IMR-90 (cell line): ENCODE data around the gene MRPS10. TPM values are rescaled to one million over a fixed set of nuclear protein-coding genes. Genes with fewer than 3 reads are reported as not detected.

Experiments used
- ATAC-seq: fragments of 200-7000 bp; cut with Tn5 transposase; 2 replicates; pipeline ENCODE4 v1.9.1; 2020; ENCODE audit warnings: low read depth, mild to moderate bottlenecking, moderate library complexity
- BruUV-seq: library from RNA; stranded (reverse); fragments of 400-500 nt; replicated peaks from 2 replicates; lab custom pipeline; 2021; lab: Mats Ljungman, UMichigan
- CTCF ChIA-PET: fragments of 300-600 bp; formaldehyde crosslinking; extraction: SDS; loops from one replicate; lab custom pipeline; 2021; ENCODE audit warnings: antibody characterized with exemption; lab: Yijun Ruan, JAX
- POLR2A ChIA-PET: fragments of 300-600 bp; sonication (Branson Sonifier 250); formaldehyde crosslinking; loops from one replicate; lab custom pipeline; 2022; ENCODE audit warnings: antibody characterized with exemption; ENCODE audit not compliant: unreplicated experiment; lab: Charles Lee
- DNase-seq: peaks from one replicate; pipeline ENCODE4 v3.0.0; 2013
- H2AFZ ChIP-seq: replicated peaks from 2 replicates; pipeline ENCODE3; 2013; ENCODE audit warnings: low read length, mild to moderate bottlenecking; ENCODE audit not compliant: poor library complexity
- H2AK5ac ChIP-seq: 2 replicates; pipeline ENCODE4 v1.6.1; 2013; ENCODE audit warnings: low read depth, low read length, inconsistent platforms
- H2AK9ac ChIP-seq: replicated peaks from 2 replicates; pipeline ENCODE3; 2013; ENCODE audit warnings: mild to moderate bottlenecking, low read depth, low read length, moderate library complexity; ENCODE audit not compliant: poor library complexity
- H2BK120ac ChIP-seq: 2 replicates; pipeline ENCODE4 v1.6.1; 2013; ENCODE audit warnings: low read depth, low read length, inconsistent platforms
- H2BK15ac ChIP-seq: 3 replicates; pipeline ENCODE4 v1.6.1; 2013; ENCODE audit warnings: low read depth, low read length, inconsistent platforms
- H2BK20ac ChIP-seq: 2 replicates; pipeline ENCODE4 v1.6.1; 2013; ENCODE audit warnings: low read depth, mild to moderate bottlenecking, inconsistent platforms, low read length, moderate library complexity
- H2BK5ac ChIP-seq: 2 replicates; pipeline ENCODE4 v1.6.1; 2013; ENCODE audit warnings: mild to moderate bottlenecking, low read depth, low read length, inconsistent platforms; ENCODE audit not compliant: poor library complexity, severe bottlenecking
- H3K14ac ChIP-seq: replicated peaks from 2 replicates; pipeline ENCODE4 v1.6.1; 2013; ENCODE audit warnings: low read depth, low read length, inconsistent platforms
- H3K18ac ChIP-seq: 2 replicates; pipeline ENCODE4 v1.6.1; 2013; ENCODE audit warnings: low read depth, low read length, control low read depth
- H3K23ac ChIP-seq: 2 replicates; pipeline ENCODE4 v1.6.1; 2013; ENCODE audit warnings: low read depth, low read length, inconsistent platforms
- H3K27ac ChIP-seq: 2 replicates; pipeline ENCODE4 v1.5.1; 2013; ENCODE audit warnings: mild to moderate bottlenecking, control low read depth, low read length; ENCODE audit not compliant: insufficient read depth
- H3K27me3 ChIP-seq: 2 replicates; pipeline ENCODE4 v1.6.1; 2013; ENCODE audit warnings: low read length; ENCODE audit not compliant: control insufficient read depth, insufficient read depth
- H3K36me3 ChIP-seq: 2 replicates; pipeline ENCODE4 v1.6.1; 2013; ENCODE audit warnings: low read length, mixed read lengths; ENCODE audit not compliant: control insufficient read depth, insufficient read depth
- H3K4ac ChIP-seq: 2 replicates; pipeline ENCODE4 v1.6.1; 2013; ENCODE audit warnings: low read depth, low read length, inconsistent platforms
- H3K4me1 ChIP-seq: 2 replicates; pipeline ENCODE4 v1.6.1; 2013; ENCODE audit warnings: low read length, mixed read lengths; ENCODE audit not compliant: control insufficient read depth, insufficient read depth
- H3K4me2 ChIP-seq: 2 replicates; pipeline ENCODE4 v1.6.1; 2013; ENCODE audit warnings: low read depth, mild to moderate bottlenecking, control low read depth, low read length, moderate library complexity
- H3K4me3 ChIP-seq: 2 replicates; pipeline ENCODE4 v1.5.1; 2013; ENCODE audit warnings: low read depth, mild to moderate bottlenecking, control low read depth, low read length, moderate library complexity; ENCODE audit not compliant: insufficient read depth
- H3K56ac ChIP-seq: 2 replicates; pipeline ENCODE4 v1.6.1; 2013; ENCODE audit warnings: low read length, inconsistent platforms; ENCODE audit not compliant: insufficient read depth; ENCODE audit errors: extremely low read depth
- H3K79me1 ChIP-seq, 2 experiments: 2 replicates each; pipeline ENCODE4 v1.6.1; 2013; ENCODE audit warnings: low read length in 2 of 2, inconsistent platforms in 1 of 2, low read depth in 1 of 2
- H3K9ac ChIP-seq: 2 replicates; pipeline ENCODE4 v1.6.1; 2013; ENCODE audit warnings: low read depth, low read length, control low read depth
- H3K9me1 ChIP-seq: 2 replicates; pipeline ENCODE4 v1.6.1; 2013; ENCODE audit warnings: low read length, inconsistent platforms; ENCODE audit not compliant: insufficient read depth
- H3K9me3 ChIP-seq: 2 replicates; pipeline ENCODE4 v1.6.1; 2013; ENCODE audit warnings: low read length; ENCODE audit not compliant: control insufficient read depth, insufficient read depth
- H4K20me1 ChIP-seq: 2 replicates; pipeline ENCODE4 v1.6.1; 2013; ENCODE audit warnings: low read length, inconsistent platforms; ENCODE audit not compliant: insufficient read depth
- H4K5ac ChIP-seq: 2 replicates; pipeline ENCODE4 v1.6.1; 2013; ENCODE audit warnings: mild to moderate bottlenecking, low read depth, low read length, control low read depth
- H4K8ac ChIP-seq, 2 experiments: 2 replicates each; pipeline ENCODE4 v1.6.1; 2013; ENCODE audit warnings: low read depth in 2 of 2, low read length in 2 of 2, control low read depth in 1 of 2, inconsistent platforms in 1 of 2
- H4K91ac ChIP-seq: 2 replicates; pipeline ENCODE4 v1.6.1; 2013; ENCODE audit warnings: low read depth, low read length, inconsistent platforms; ENCODE audit not compliant: insufficient read depth
- CEBPB ChIP-seq: IDR thresholded peaks from 2 replicates; pipeline ENCODE4 v1.6.1; 2012; ENCODE audit warnings: low read depth, low read length, improper control_type of control experiment
- CTCF ChIP-seq: conservative IDR thresholded peaks from 2 replicates; pipeline ENCODE4 v1.5.1; 2012; ENCODE audit warnings: mild to moderate bottlenecking, low read depth, low read length, improper control_type of control experiment
- MAFK ChIP-seq: IDR thresholded peaks from 2 replicates; pipeline ENCODE4 v1.6.1; 2012; ENCODE audit warnings: low read depth, low read length, improper control_type of control experiment
- POLR2A ChIP-seq: IDR thresholded peaks from 2 replicates; pipeline ENCODE4 v1.6.1; 2012; ENCODE audit warnings: mild to moderate bottlenecking, low read depth, low read length
- USF2 ChIP-seq: fragments of 150-350 bp; IDR thresholded peaks from 2 replicates; pipeline ENCODE4 v1.6.1; 2017; ENCODE audit warnings: mild to moderate bottlenecking, antibody characterized with exemption, low read length, low read depth
- WGBS, 2 experiments: methylation state at CpG; one replicate each; pipeline versions ENCODE4 v1.1.5 to v1.1.7; 2013; ENCODE audit warnings: missing lambda C conversion rate in 2 of 2; ENCODE audit not compliant: insufficient read length in 1 of 2; ENCODE audit errors: extremely low coverage in 2 of 2; 5-methylcytosine and 5-hydroxymethylcytosine counted together
- dilution Hi-C: fragments of 300-500 bp; cut with HindIII; formaldehyde crosslinking; loops from one replicate; pipeline ENCODE4 v1.14.3; 2018; ENCODE audit warnings: low sequenced_read_pairs; ENCODE audit not compliant: unreplicated experiment
- in situ Hi-C: fragments of 300-500 bp; cut with MboI; formaldehyde crosslinking; loops from 3 replicates; pipeline ENCODE4 v1.14.3; 2019; ENCODE audit warnings: low sequenced_read_pairs, inconsistent platforms, mixed read lengths
- intact Hi-C: fragments of 100-400 bp; cut with micrococcal nuclease; formaldehyde crosslinking; loops from 2 replicates; pipeline ENCODE4 v1.10.0; 2022
- polyA plus RNA-seq, 3 experiments: library from polyadenylated mRNA; depleted of rRNA; stranded (reverse); fragments of >200 nt; gene quantifications; 2 replicates each; pipeline ENCODE4 v1.2.3, GENCODE V29; 2012; ENCODE audit warnings: low replicate concordance in 1 of 3
- total RNA-seq: library from RNA; depleted of rRNA; stranded (reverse); fragments of >200 nt; gene quantifications from 2 replicates; pipeline ENCODE4 v1.2.3, GENCODE V29; 2012

Gene MRPS10
- total and polyA plus RNA-seq, 2 of the 4 experiments (the other 2 are of a cell fraction) = 28.5 to 47.0 TPM

- dilution Hi-C loops = no loop called here
- Histone ChIP-seq H3K56ac (no peak overlapping the region), H2BK20ac (no peak overlapping the region), H4K8ac (no peak overlapping the region), H3K4ac (no peak overlapping the region), H3K9me3 (no peaks in the 10 kb centered on the region), H3K9me1 (peaks cover 12% of the 10 kb centered on the region), H3K9ac (no peak overlapping the region), H4K20me1 (no peaks in the 10 kb centered on the region), H3K14ac (no peak overlapping the region), H3K4me2 (no peak overlapping the region), H3K18ac (no peak overlapping the region), H2AK9ac (no peak overlapping the region), H4K91ac (no peak overlapping the region), H2AFZ (no peak overlapping the region), H3K79me1 (peaks cover 9 to 15% of the 10 kb centered on the region in 2 experiments; a peak in 3 of 4 replicates), H2BK15ac (no peak overlapping the region), H3K27me3 (no peaks in the 10 kb centered on the region), H3K4me1 (peaks cover 10% of the 10 kb centered on the region), H3K36me3 (peaks cover 28% of the 10 kb centered on the region), H2BK5ac (no peak overlapping the region), H2AK5ac (no peak overlapping the region), H2BK120ac (no peak overlapping the region), H3K27ac (no peak overlapping the region), H4K5ac (no peak overlapping the region), H3K23ac (no peak overlapping the region), H3K4me3 (no peak overlapping the region)
- ChIA-PET POLR2A (no interaction called here), CTCF (no interaction called here)
- TF ChIP-seq USF2 = no peak
- TF ChIP-seq POLR2A = no peak
- TF ChIP-seq CEBPB = no peak
- TF ChIP-seq CTCF = no peak
- no peak for TF ChIP-seq MAFK
- in situ Hi-C loops = no loop called here
- no peak for DNase-seq
- no peak for ATAC-seq
- no TSS peak for BruUV-seq
- WGBS, 2 experiments = no CpG with 5 or more reads among the region's 5 CpGs
- intact Hi-C loops = no loop called here
Measured at GRCh38 chr6:42236682-42237473, 19.2 kb upstream of the MRPS10 start.
